ENCODE measurements around the gene STS. TPM values are rescaled to one million over a fixed set of nuclear protein-coding genes. Genes with fewer than 3 reads are reported as not detected.

Gene STS
- total and polyA plus RNA-seq, 10 of the 15 experiments (the other 5 are each of a cell fraction or from before 2014, with no cell fraction given): 1.6 to 19.4 (median 4.7) TPM

- no peak for TF ChIP-seq JUNB (IDR thresholded peaks at IDR 0.05)
- TF ChIP-seq ZZZ3 (IDR thresholded peaks at IDR 0.05; ENCODE audit: control insufficient read depth, insufficient read length, low read depth): no peak
These were observed 36.7 kb upstream of the STS start (continued) for GRCh38 chrX:7110821-7111276.

GRCh38 chrX:7111518-7111917 is 36.0 kb upstream of the STS start:
- CTCF ChIA-PET: interaction anchor here (1.2 to 5.2 kb wide), 4 partner anchors 21 to 35 kb away, joined by 3 to 34 read pairs (median 18); partner anchors contain the start of gene STS
- ATAC-seq: no peak
- H3K9ac ChIP-seq (ENCODE audit: control insufficient read depth, insufficient read depth, low read length): no peak overlapping the region

More at GRCh38 chrX:7111518-7111917, 36.0 kb upstream of the STS start:
- FAIRE-seq (no peak), DNase-seq (ENCODE audit: low read depth, low spot score) (no peak)
- Histone ChIP-seq H3K27me3 (replicated peaks in 1 of 2; ENCODE audit: control insufficient read depth in 2 of 2, insufficient read depth in 2 of 2, low read length in 1 of 2) (no peaks in the 10 kb centered on the region), H3K36me3 (ENCODE audit: control insufficient read depth in 2 of 2, insufficient read depth in 2 of 2, low read length in 1 of 2) (peaks cover 3% of the 10 kb centered on the region in 2 experiments; a peak in 3 of 4 replicates), H3K9me3 (replicated peaks; ENCODE audit: control insufficient read depth, insufficient read depth, low read length) (no peaks in the 10 kb centered on the region; the same call in 1 of the 3 replicates), H2AFZ (ENCODE audit: control insufficient read depth, low read depth, low read length) (no peak overlapping the region), H3K79me2 (ENCODE audit: control insufficient read depth, insufficient read depth, low read length) (peaks cover 37% of the 10 kb centered on the region), H3K27ac (ENCODE audit: control insufficient read depth, insufficient read depth) (peak overlapping the region; percentile 99), H4K20me1 (ENCODE audit: control insufficient read depth, insufficient read depth) (no peaks in the 10 kb centered on the region), H3K4me3 (no peak overlapping the region), H3K4me2 (ENCODE audit: control insufficient read depth, insufficient read depth) (no peak overlapping the region), H3K4me1 (ENCODE audit: control insufficient read depth, insufficient read depth, low read length) (peaks cover 74% of the 10 kb centered on the region)
- 67% methylated on average over 6 of the region's 6 CpGs for WGBS (ENCODE audit: insufficient coverage, insufficient replicate concordance, low lambda C conversion rate, missing lambda C conversion rate)
- RAD21 ChIA-PET (ENCODE audit: unreplicated experiment): interaction anchor here (0.9 to 10.2 kb wide), 9 partner anchors 10 to 372 kb away, joined by 3 to 127 read pairs (median 17); partner anchors contain the start of genes PUDP and STS
- BruUV-seq (replicated peaks): TSS peak; percentile 88
- intact Hi-C loops (cut with micrococcal nuclease; ENCODE audit: unreplicated experiment) (loop anchor here (2.0 kb wide), 2 partner anchors 53 to 373 kb away; no protein-coding TSS in a partner anchor), in situ Hi-C loops (cut with MboI) (no loop called here)
- TF ChIP-seq ZSCAN29 (IDR thresholded peaks at IDR 0.05) (peak; percentile 27; the same call in 1 of the 2 replicates), ZBTB33 (IDR thresholded peaks at IDR 0.05) (0 out of 2 replicates have a peak, but pooled peaks have one; percentile 43), SREBF2 (IDR thresholded peaks at IDR 0.05; ENCODE audit: low read length) (no peak), BMI1 (IDR thresholded peaks at IDR 0.05; ENCODE audit: borderline replicate concordance) (peak; percentile 14; the same call in 1 of the 2 replicates), MXI1 (IDR thresholded peaks at IDR 0.05; ENCODE audit: low read depth, low read length) (no peak), EGR1 (IDR thresholded peaks at IDR 0.05; ENCODE audit: borderline replicate concordance in 1 of 2, low read depth in 2 of 2, low read length in 2 of 2) (peak in 1 of 2 experiments; percentile 54; a peak in 1 of 3 replicates), BACH1 (IDR thresholded peaks at IDR 0.05; ENCODE audit: borderline replicate concordance) (peak; percentile 58; the same call in 1 of the 2 replicates), SMARCA5 (IDR thresholded peaks at IDR 0.05) (0 out of 2 replicates have a peak, but pooled peaks have one; percentile 11), NFXL1 (IDR thresholded peaks at IDR 0.05; ENCODE audit: borderline replicate concordance) (no peak)
- SMC1A ChIA-PET (ENCODE audit: uncharacterized antibody, unreplicated experiment): interaction anchor here (0.9 to 6.9 kb wide), 9 partner anchors 10 to 372 kb away, joined by 3 to 80 read pairs (median 14); partner anchors contain the start of genes PUDP and STS
- POLR2A ChIA-PET: interaction anchor here (0.6 to 10.2 kb wide), 8 partner anchors 10 to 1021 kb away, joined by 3 to 117 read pairs (median 5); partner anchors contain the start of genes PUDP and STS

All from GM12878 (cell line).